C4-2B (cell line): ENCODE measurements around the gene PSMG4.

Experiments used
- ZFX ChIP-seq: fragments of 450-650 bp; IDR thresholded peaks from 2 replicates; pipeline ENCODE4 v1.6.1; 2017
- TF ChIP-seq, protein P1 (sequence below): fragments of 450-650 bp; conservative IDR thresholded peaks from 2 replicates; pipeline ENCODE4 v1.5.1; 2017; ENCODE audit warnings: mild to moderate bottlenecking

DNA sequence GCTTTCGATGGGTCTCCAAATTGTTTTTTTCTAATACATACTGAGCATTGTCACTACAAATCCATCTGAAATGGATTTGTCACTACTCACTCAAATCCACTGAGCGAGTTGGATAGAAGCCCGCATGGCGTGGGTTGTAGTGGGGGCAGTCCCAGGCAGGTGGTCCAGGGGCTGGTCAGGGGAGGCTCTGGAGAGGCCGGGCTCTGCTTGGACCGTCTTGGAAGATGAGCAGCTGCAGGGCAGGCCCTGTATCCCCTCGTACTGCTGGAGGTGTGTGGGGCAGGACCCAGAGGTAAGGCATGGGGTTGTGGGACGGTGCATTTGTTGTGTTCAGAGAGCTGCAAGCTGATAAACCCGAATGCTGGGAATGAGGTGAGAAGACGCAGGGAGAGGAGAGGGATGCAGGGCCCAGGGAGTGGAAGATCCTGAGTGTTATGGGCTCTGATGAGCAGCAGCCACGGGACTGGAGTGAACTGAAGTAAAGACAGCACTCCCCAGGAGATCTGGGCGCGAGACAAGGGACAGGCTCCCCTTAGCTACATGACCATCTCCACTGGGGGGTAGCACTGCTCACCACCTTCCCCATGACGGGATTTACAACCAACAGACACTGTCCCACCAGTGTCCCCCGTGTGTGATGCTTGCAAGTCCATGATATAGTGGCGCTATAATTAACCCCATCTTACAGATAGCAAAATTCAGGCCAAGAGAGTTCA lies 45.9 kb downstream of the PSMG4 start:
- TF ChIP-seq, protein P1, sequence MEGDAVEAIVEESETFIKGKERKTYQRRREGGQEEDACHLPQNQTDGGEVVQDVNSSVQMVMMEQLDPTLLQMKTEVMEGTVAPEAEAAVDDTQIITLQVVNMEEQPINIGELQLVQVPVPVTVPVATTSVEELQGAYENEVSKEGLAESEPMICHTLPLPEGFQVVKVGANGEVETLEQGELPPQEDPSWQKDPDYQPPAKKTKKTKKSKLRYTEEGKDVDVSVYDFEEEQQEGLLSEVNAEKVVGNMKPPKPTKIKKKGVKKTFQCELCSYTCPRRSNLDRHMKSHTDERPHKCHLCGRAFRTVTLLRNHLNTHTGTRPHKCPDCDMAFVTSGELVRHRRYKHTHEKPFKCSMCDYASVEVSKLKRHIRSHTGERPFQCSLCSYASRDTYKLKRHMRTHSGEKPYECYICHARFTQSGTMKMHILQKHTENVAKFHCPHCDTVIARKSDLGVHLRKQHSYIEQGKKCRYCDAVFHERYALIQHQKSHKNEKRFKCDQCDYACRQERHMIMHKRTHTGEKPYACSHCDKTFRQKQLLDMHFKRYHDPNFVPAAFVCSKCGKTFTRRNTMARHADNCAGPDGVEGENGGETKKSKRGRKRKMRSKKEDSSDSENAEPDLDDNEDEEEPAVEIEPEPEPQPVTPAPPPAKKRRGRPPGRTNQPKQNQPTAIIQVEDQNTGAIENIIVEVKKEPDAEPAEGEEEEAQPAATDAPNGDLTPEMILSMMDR = no peak
- TF ChIP-seq ZFX = no peak
